KG1 (cell line): Measurements from ENCODE around the gene FBXO8.

Experiments used
- DNase-seq: peaks from one replicate; lab custom pipeline; 2025; lab: John Stamatoyannopoulos, UW

The FBXO8 gene

DNA sequence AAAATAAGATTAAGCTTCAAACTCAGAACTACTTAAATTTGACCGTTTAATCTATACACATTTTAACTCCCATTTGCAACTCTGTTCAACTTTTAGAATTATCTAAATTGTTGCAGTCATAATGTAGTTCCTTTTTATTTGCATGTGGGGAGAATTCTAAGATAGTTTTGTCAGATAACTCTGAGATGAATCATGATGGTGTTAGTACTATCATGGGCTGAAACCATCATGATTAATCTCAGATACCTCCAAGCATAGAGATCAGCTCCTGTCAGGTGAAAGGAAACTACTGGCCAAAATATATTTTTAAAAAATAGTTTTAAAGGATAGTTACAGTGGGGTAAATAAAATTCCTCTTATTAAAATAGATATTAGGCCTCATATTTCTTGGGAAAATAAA is 39.0 kb downstream of the FBXO8 start:
- DNase-seq: no peak

DNA sequence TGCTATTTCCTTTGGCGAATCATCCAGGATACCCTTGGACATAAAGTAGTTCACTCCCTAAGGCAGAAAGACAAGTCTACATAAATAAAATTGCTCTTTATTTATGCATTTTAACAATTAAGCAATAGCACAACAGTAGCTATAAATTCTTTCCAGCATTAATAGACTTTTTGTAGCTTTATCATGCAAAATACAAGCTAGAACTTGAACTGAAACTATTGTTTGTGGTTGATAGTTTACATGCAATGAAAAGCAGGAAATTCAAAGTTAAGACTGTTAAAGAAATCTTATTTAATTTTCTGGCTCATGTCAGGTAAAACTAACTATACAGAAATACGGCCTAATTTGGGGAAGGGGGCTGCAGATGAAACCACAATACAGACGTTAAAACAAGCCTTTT is 42.3 kb downstream of the FBXO8 start:
- DNase-seq: no peak

DNA sequence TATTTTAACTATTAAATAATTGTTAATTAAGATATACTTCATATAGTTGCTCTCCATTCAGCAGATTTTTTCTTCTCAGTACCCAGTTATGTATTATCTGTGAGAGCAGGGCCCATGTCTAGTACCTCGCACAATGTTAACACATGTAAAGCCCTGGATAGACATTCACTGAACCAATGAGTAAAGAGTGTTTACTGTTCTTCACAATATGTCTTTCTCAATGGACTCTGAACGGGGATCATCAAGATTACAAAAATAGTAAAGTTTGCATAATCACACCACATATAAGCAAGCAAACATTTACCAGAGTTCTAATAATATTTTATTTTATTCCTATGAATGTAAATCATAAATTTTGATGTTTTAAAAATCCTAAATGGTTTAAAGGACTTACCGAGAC is 47.1 kb downstream of the FBXO8 start:
- no peak for DNase-seq

- no peak for DNase-seq
Measured at GRCh38 chr4:174230680-174231079, 52.8 kb downstream of the FBXO8 start.

DNA sequence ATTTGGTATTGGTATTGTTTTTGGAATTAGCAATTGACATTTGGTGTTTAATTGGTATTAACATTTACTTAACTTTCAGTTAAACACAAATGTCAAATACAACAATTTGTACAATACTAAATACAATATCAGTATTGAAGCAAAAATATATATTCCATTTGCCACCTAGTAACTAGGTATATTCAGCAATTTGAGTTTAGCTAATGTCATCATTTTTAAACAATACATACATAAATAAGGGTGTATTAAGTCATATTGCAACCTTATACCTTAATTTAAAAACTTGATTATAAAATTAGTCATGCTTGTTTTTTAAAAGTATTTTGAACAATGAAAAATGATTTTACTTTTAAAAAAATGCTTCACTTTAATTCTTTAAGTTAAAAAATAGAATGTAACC is 53.3 kb downstream of the FBXO8 start:
- no peak for DNase-seq

GRCh38 chr4:174228988-174229387 is 54.5 kb downstream of the FBXO8 start:
- no peak for DNase-seq

GRCh38 chr4:174225349-174226049 is 58.0 kb downstream of the FBXO8 start:
- DNase-seq: no peak

DNA sequence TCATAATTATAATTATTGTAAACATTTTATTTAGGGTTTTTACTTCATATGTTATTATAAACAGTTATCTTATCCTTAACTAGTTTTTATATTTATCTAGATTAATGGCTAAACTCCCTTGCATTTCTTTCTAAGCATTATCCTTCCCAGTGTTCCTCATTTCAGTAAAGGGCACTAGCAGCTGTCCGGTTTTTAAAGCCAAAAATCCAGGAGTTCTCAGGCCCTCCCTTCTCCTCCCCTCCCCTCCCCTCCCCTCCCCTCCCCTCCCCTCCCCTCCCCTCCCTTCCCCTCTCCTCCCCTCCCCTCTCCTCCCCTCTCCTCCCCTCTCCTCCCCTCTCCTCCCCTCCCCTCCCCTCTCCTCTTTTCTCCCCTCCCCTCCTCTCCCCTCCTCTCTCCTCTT is 58.9 kb downstream of the FBXO8 start:
- no peak for DNase-seq

DNA sequence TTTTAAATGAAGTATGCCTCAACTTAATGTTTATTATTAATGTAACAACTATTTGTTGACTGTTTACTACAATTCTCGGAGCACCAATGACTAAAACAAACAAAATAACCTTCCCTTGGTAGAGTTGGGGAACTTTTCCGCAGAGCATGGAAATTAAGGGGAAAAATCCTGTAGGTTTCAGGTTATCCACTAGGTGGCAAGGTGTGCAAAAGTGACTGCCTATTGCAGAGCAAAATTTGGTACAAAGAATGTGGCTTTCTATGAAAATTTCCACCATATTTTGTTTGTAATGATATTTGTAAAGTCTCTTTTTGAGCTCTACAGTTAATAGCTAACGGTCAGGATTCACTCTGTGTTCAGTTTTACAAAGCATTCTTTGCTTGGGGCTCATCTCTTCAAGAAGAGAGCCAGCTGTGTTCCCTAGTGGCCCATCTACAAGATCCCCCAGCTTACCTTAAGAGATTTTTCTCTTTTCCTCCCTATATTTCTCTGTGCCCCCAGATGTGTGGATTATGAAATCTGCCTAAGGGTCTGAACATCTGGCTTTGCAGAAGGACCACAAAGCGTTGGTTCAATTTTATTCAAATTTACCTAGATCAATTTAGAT is 61.1 kb downstream of the FBXO8 start:
- no peak for DNase-seq

DNA sequence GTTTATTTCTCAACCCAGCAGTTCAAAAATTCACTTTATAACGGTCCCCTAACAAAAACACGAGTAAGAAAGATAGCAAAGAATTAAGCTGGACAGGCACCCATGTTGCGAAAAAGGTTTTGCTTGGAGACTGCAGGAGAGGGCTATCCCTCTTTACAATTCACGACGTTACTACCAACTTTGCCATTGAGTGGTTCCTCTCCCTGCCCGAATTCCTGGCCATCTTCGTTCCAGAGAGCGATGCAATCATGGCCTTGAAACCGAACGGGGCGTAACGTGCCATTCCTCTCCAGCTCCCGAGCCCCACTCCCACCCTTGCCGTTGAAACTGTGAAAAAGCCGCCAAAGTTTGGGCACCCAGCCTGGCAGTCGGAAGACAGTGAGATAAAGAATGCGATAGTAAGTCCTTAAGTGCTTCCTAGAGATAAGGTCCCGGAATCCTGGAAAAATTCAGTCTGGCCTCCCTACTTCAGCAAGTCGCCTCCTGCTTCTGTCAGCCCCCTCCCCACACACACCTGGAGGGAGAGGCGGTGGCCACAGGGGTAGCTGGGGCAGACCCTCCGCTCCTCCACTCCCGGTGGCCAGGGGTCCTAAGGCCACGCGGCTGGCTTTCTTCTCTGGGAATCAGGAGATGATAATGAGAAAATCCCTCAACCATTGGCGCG is 65.2 kb downstream of the FBXO8 start:
- DNase-seq: no peak

DNA sequence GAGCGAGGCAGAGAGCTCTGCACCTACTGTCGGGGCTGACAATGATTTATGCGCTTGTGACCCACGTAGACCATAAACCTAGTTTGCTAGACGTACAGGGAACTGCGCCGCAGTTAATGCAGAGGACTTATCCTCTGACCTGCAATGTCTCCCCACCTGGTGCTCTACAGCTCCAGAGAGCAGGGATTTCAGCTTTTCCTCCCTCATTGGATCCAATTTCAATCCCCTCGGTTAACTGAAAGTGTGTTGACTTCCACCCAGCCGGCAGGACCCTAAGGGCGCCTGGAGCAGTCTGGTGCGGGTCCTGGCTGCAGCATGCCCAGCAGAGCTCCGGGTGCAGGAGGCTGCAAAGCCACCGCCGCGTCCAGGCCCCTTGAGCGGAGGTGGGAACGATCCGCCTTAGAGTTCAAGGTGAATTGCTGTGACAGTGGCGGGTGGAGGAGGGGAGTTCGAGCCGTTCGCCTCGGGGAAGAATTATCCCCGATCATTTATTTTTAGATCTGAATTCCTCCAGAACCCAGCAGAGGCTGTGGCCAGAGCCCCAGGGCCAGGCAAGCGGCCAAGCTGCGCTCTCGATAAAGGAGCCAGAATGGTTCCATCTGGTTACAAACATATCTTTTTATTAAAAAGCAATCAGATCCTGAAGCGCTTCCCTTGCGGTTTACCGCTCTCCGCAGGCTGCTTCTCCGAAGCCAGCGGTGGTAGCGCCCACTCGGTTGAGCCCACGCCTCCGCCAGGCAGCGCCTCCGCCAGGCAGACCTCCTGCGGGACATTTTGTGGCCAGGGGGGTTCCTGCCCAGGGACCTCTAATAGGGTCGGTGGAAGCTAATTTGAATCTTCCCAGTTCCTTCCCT is 66.0 kb downstream of the FBXO8 start:
- DNase-seq: no peak

- no peak for DNase-seq
Measured at GRCh38 chr4:174216799-174217272, 66.6 kb downstream of the FBXO8 start.

DNA sequence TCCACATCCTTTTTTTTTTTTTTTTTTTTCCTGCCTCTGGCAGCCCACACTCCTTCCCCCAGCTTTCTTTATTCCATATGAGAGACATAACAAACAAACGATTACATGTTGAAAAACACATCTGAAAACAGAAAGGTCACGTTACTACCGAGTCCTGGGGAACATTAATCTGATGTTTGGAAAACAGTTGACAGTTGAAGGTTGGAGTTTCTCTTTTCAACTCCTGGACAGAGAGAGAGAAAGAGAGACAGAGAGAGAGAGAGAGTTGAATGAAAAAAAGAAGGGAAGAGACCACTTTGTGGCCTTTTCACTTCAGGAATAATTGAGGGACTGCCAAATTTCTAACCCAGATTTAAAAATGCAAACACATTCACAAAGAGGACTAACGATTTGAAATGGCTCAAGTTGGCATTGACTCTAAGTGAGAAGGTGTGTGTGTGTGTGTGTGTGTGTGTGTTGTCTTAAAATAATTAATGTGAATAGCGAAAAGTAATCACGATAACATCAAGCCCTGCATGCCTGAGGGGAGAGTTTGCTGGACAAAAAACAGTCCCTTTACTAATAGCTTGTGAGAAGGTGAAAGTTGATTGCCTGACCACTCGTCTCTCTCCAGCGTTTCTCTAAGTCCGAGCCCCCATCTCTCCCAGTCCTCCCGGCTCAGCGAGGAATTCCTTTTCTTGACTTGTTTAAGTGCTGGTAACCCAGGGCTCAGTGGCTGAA is 67.3 kb downstream of the FBXO8 start:
- no peak for DNase-seq

- no peak for DNase-seq
Measured at GRCh38 chr4:174215057-174215456, 68.4 kb downstream of the FBXO8 start.

DNA sequence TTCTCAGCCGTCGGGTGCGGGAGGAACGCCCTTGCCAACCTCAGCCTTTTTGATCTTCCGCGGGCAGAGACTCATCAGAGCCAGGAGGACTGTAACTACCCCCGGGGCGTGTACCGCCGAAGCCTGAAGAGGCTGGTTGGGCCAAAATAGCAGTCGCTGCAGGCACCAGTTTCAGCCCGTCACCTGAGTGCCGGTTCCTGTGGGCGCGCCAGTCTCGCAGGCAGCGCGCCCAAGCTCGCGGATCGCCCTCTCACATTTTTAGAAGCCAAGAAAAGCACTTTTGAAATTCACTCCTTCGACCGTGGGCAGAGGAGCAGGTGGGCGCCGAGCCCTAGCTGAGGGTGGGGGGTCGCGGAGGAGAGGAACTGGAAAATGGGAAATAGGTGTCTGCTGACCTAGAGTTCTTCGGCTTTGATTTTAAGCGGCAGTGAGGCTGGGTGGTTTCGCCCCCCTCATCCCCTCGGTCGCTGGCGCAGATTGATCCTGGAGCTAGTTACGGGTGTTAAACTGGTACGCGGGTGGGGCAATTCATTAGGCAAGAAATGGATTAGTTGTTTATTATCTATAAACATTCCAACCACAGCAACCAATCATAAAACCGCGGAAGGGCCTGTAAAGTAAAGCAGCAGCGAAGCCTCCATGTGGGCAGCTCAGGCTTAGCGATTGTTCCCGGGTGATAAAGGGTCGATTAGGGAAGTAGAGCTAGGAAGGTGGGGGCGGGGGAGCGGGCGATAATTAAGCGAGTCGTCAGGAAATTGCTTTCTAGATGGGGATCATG is 69.2 kb downstream of the FBXO8 start:
- no peak for DNase-seq

DNA sequence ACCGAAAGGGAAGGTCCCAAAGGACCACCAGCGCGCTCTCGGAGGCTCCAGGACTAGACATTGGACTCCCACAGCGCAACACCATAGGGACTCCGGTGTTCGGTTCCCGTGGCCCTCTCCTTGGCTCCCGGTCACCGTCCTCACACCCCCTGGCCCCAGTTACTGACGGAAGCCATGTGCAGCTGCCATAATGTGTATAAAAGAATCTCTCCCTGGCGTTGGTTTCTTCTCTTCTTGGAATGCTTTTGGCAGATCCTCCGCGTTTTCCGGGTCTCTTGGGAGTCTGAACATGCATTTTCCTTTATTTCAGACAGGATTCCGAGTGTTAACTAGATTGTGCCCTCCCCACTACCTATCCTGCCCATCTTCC is 69.8 kb downstream of the FBXO8 start:
- no peak for DNase-seq

DNA sequence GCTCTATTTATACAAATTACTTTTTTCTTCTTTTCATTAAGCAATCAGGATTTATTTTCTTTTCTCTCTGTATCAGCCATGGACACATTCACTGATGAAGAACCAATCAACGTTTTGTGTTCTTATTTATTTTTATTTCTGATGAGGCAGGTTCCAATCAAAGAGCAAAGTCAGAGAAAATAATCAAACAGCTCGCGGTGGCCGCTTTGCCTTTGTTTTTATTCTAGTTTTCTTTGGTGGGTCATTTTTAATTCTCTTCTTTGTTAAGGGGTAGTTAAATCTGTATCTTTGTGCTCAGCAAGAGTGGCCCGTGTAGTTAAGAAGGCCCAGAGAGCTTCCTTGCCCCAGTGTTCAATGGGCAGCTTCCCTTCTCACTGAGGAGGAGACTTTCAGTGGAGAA is 71.4 kb downstream of the FBXO8 start:
- no peak for DNase-seq

GRCh38 chr4:174211622-174212044 is 71.8 kb downstream of the FBXO8 start:
- DNase-seq: no peak

GRCh38 chr4:174210952-174211490 is 72.4 kb downstream of the FBXO8 start:
- DNase-seq: no peak

GRCh38 chr4:174210354-174210753 is 73.1 kb downstream of the FBXO8 start:
- no peak for DNase-seq

DNA sequence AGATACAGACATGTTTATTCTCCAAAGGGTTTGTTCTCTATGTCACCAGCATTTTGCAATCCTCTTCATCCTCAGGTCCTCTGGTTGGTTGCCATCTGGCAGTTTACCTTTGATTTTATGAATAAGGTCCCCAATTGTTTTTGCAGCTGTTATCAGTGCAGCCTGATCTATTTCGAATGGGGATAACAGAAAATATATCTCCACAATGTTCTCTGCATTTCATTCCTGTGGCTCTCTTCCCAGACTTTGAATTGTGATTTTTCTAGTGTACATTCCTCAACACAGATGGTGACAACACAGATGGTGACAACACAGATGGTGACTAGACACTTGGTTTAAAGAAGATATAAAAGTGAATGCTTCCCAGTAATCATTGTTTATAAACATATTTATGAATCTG is 74.1 kb downstream of the FBXO8 start:
- DNase-seq: no peak
